SJSA1 (cell line): ENCODE results near the gene SAMD8. TPM values are rescaled to one million over a fixed set of nuclear protein-coding genes. Genes with fewer than 3 reads are reported as not detected.
"Not testable (repeated sequence)": the region's sequence is repeated elsewhere in the genome, so short reads cannot be mapped to it uniquely, and the experiment has no call there.

Experiments
- DNase-seq, 2 experiments: peaks; one replicate each; pipeline ENCODE4 v3.0.0-alpha.2; 2015 to 2020; ENCODE audit warnings: low spot score in 2 of 2, low read depth in 1 of 2
- H3K27ac ChIP-seq: fragments of 250-450 bp; sonication (Bioruptor Pico); 2 replicates; pipeline ENCODE4 v1.5.1; 2020; ENCODE audit warnings: mild to moderate bottlenecking, moderate library complexity
- H3K27me3 ChIP-seq: fragments of 250-450 bp; sonication (Bioruptor Pico); replicated peaks from 2 replicates; pipeline ENCODE4 v1.5.1; 2020; ENCODE audit warnings: mild to moderate bottlenecking, moderate library complexity
- H3K36me3 ChIP-seq: fragments of 250-450 bp; sonication (Bioruptor Pico); 2 replicates; pipeline ENCODE4 v1.5.1; 2020; ENCODE audit warnings: mild to moderate bottlenecking
- H3K4me1 ChIP-seq: fragments of 250-450 bp; sonication (Bioruptor Pico); replicated peaks from 2 replicates; pipeline ENCODE4 v1.6.1; 2021; ENCODE audit warnings: mild to moderate bottlenecking
- H3K4me3 ChIP-seq: fragments of 250-450 bp; sonication (Bioruptor Pico); 2 replicates; pipeline ENCODE4 v1.5.1; 2020; ENCODE audit warnings: mild to moderate bottlenecking
- H3K9me3 ChIP-seq: fragments of 250-450 bp; sonication (Bioruptor Pico); replicated peaks from 2 replicates; pipeline ENCODE4 v1.5.1; 2020; ENCODE audit warnings: mild to moderate bottlenecking
- total RNA-seq: library from RNA; depleted of rRNA; stranded (reverse); fragments of >200 nt; shearing (Covaris generic); gene quantifications from 2 replicates; pipeline ENCODE4 v1.2.3, GENCODE V29; 2014

The SAMD8 gene
- total RNA-seq, 1 experiment from 2014 or later, result 24.8 TPM

GRCh38 chr10:75189266-75190096, 78.0 kb downstream of the SAMD8 start:
- Histone ChIP-seq H3K9me3 (0 out of 2 replicates have a peak, but pooled peaks cover 2% of the 10 kb centered on the region), H3K27ac (no peak overlapping the region), H3K36me3 (peaks cover 2% of the 10 kb centered on the region; the same call in 1 of the 2 replicates), H3K27me3 (no peaks in the 10 kb centered on the region), H3K4me3 (no peak overlapping the region), H3K4me1 (peaks cover 20% of the 10 kb centered on the region)
- no peak for DNase-seq

DNA sequence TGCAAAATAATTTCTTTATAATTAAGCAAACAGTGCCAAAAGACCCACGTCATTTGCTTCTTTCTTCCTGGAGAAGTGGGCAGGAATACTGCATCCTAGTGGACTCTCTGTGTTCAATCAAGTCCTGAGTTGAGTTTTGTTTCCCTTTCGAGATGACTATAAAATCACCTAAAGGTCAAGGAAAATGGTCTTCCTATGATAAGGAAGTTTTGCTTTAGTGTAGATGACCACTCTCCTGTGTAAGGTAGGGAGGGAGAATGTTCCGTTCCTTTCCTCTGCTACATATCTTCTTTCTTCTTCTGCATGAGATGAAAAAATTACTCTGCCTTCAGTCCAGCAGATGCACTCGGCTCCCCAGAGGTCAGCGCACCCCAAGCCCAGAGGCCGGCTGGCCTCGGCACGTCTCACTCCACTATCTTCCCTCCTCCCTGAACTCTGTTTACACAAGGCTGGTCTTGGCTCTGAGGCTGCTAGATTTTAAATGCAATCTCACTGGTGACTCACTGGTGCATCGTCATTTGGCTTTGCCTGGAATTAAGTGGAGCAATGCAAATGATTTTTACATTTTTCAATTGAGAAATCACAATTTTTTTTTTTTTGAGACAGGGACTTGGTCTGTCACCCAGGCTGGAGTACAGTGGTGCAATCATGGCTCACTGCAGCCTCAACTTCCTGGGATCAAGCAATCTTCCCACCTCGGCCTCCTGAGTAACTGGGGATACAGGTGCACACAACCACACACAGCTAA, 80.5 kb downstream of the SAMD8 start:
- peaks cover 2% of the 10 kb centered on the region; the same call in 1 of the 2 replicates for H3K36me3 ChIP-seq
- no peaks in the 10 kb centered on the region for H3K27me3 ChIP-seq
- H3K27ac ChIP-seq, result no peak overlapping the region
- H3K9me3 ChIP-seq, result 0 out of 2 replicates have a peak, but pooled peaks cover 2% of the 10 kb centered on the region
- H3K4me1 ChIP-seq, result peaks cover 25% of the 10 kb centered on the region
- peak; percentile 54 to 60 for DNase-seq
- no peak overlapping the region for H3K4me3 ChIP-seq

- not testable (repeated sequence) for H3K36me3 ChIP-seq, H3K9me3 ChIP-seq, H3K27me3 ChIP-seq, H3K4me3 ChIP-seq, DNase-seq, H3K27ac ChIP-seq
- peaks cover 21% of the 10 kb centered on the region for H3K4me1 ChIP-seq
Measured at GRCh38 chr10:75194625-75195024, 83.2 kb downstream of the SAMD8 start.

- Histone ChIP-seq H3K27me3 (no peaks in the 10 kb centered on the region), H3K27ac (peak overlapping the region; percentile 18; the same call in 1 of the 2 replicates), H3K4me1 (peaks cover 21% of the 10 kb centered on the region), H3K4me3 (no peak overlapping the region), H3K36me3 (no peaks in the 10 kb centered on the region), H3K9me3 (no peaks in the 10 kb centered on the region)
- peak in 1 of 2 experiments; percentile 50 for DNase-seq
Measured at GRCh38 chr10:75195035-75195763, 83.7 kb downstream of the SAMD8 start.

DNA sequence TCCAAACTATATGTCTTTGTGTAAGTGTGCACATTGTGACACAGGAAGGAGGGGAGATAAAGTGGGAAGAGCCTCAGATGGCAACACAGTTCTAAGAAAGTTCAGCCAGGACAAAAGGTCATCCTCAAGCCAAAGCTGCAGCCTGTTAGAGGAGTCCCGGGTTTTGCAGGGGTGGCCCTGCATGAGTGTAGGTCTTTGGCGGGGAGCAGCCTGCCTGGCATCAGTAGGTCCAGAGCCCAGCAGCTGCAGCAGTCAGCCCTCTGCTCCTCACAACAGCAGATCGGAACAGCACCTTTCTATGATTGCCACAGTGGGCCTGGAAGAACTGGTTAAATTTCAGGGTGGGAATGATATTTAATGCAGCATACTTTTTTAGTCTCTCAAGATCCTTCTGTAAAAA, 85.6 kb downstream of the SAMD8 start:
- Histone ChIP-seq H3K4me3 (no peak overlapping the region), H3K9me3 (no peaks in the 10 kb centered on the region), H3K27ac (no peak overlapping the region), H3K36me3 (no peaks in the 10 kb centered on the region), H3K4me1 (peaks cover 16% of the 10 kb centered on the region), H3K27me3 (no peaks in the 10 kb centered on the region)
- DNase-seq, result no peak

DNA sequence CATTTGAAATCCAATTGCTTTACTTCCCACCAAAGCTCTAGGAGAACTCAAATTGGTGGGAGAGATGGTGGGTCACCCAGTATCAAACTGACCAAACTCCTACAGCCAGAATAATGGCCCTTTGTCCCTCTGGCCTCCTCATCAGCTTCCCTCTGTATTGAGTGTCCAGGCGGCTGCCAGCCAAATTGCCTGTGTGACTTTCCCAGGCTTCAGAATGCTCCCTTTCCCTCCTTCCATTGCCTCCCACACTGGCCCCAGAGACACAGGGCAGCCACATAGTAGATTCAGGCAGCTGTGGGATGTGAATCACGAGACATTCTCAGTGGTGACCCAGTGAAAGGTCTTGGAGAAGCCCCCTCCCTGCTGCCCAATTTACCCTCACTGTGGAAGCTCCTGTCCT, 86.5 kb downstream of the SAMD8 start:
- peaks cover 17% of the 10 kb centered on the region for H3K4me1 ChIP-seq
- no peak for DNase-seq
- no peaks in the 10 kb centered on the region for H3K9me3 ChIP-seq
- no peak overlapping the region for H3K27ac ChIP-seq
- no peaks in the 10 kb centered on the region for H3K27me3 ChIP-seq
- no peaks in the 10 kb centered on the region for H3K36me3 ChIP-seq
- H3K4me3 ChIP-seq, result no peak overlapping the region

DNA sequence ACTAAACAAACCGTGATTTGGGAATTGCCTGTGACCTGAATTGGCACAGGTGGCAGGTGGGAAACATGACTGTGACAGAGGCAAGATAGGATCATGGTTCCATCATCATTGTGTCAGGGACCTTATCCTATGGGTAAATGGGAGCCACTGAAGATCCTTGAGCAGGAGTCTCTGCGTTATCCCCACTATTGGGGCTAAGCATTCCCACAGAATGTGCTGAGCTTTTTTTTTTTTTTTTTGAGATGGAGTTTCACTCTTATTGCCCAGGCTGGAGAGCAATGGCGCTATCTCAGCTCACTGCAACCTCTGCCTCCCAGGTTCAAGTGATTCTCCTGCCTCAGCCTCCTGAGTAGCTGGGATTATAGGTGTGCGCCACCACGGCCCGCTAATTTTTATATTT, 88.5 kb downstream of the SAMD8 start:
- H3K4me1 ChIP-seq, result peaks cover 15% of the 10 kb centered on the region
- not testable (repeated sequence) for H3K36me3 ChIP-seq, H3K4me3 ChIP-seq, H3K27me3 ChIP-seq, H3K9me3 ChIP-seq, H3K27ac ChIP-seq, DNase-seq

- H3K27me3 ChIP-seq, result no peaks in the 10 kb centered on the region
- DNase-seq, result no peak
- H3K4me1 ChIP-seq, result 0 out of 2 replicates have a peak, but pooled peaks cover 5% of the 10 kb centered on the region
- H3K9me3 ChIP-seq, result no peaks in the 10 kb centered on the region
- no peak overlapping the region for H3K27ac ChIP-seq
- H3K4me3 ChIP-seq, result no peak overlapping the region
- H3K36me3 ChIP-seq, result no peaks in the 10 kb centered on the region
Measured at GRCh38 chr10:75201793-75202307, 90.4 kb downstream of the SAMD8 start.

- no peak for DNase-seq
Measured at GRCh38 chr10:75202321-75203045, 91.0 kb downstream of the SAMD8 start.

DNA sequence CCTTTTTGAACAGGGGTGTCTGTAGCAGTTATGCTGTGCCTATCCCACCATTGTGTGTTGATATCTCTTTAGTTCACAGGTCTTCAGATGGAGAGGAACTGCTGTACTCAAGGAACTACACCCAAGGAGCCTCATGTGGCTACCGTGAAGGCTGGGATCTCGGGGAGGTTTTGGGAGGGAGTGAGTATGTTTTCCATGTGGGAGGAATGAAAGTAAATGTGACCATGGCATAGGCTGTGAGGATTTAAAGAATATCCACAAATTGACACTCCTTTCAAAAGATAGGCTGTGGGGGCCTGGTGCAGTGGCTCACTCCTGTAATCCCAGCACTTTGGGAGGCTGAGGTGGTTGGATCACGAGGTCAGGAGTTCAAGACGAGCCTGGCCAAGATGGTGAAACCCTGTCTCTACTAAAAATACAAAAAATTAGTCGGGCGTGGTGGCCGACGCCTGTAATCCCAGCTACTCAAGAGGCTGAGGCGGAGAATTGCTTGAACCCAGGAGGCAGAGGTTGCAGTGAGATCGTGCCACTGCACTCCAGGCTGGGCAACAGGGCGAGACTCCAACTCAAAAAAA, 91.7 kb downstream of the SAMD8 start:
- H3K4me3 ChIP-seq, H3K4me1 ChIP-seq, H3K27me3 ChIP-seq, DNase-seq, H3K36me3 ChIP-seq, H3K9me3 ChIP-seq, H3K27ac ChIP-seq: not testable (repeated sequence)

More at GRCh38 chr10:75202321-75203045, 91.0 kb downstream of the SAMD8 start:
- Histone ChIP-seq H3K4me3 (no peak overlapping the region), H3K27me3 (no peaks in the 10 kb centered on the region), H3K4me1 (0 out of 2 replicates have a peak, but pooled peaks cover 5% of the 10 kb centered on the region), H3K9me3 (no peaks in the 10 kb centered on the region), H3K27ac (no peak overlapping the region), H3K36me3 (no peaks in the 10 kb centered on the region)

DNA sequence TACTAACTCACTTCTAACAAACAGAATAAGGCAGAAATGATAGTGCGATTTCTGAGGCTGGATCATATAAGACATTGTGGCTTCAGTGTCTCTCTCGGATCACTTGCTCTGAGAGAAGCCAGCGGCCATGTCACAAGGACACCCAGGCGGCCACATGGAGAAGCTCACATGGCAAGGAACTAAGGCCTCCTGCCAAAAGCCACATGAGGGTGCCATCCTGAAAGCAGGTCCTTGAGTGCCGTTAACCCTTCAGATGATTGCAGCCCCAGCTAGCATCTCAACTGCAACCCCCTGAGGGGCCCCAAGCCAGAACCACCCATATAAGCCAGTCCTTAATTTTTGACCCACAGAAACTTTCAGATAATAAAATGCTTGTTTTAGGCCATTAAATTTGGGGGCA, 92.3 kb downstream of the SAMD8 start:
- H3K27me3 ChIP-seq, result no peaks in the 10 kb centered on the region
- H3K4me1 ChIP-seq, result 0 out of 2 replicates have a peak, but pooled peaks cover 5% of the 10 kb centered on the region
- no peak overlapping the region for H3K27ac ChIP-seq
- H3K4me3 ChIP-seq, result no peak overlapping the region
- H3K36me3 ChIP-seq, result no peaks in the 10 kb centered on the region
- no peaks in the 10 kb centered on the region for H3K9me3 ChIP-seq
- DNase-seq, result no peak

GRCh38 chr10:75205908-75206307, 94.5 kb downstream of the SAMD8 start:
- Histone ChIP-seq H3K4me3 (no peak overlapping the region), H3K4me1 (peaks cover 12% of the 10 kb centered on the region; the same call in 1 of the 2 replicates), H3K27ac (no peak overlapping the region), H3K27me3 (no peaks in the 10 kb centered on the region), H3K36me3 (peaks cover 5% of the 10 kb centered on the region), H3K9me3 (no peaks in the 10 kb centered on the region)
- no peak for DNase-seq
